Measurements from ENCODE around the gene AKAP17A. TPM values are rescaled to one million over a fixed set of nuclear protein-coding genes. Genes with fewer than 3 reads are reported as not detected.
A peak's percentile ranks its signal among the peaks of the same experiment; 100 is the strongest.

AKAP17A gene
- total and polyA plus RNA-seq, 2 of the 8 experiments (the other 6 are each of a cell fraction or from before 2014, with no cell fraction given): 14.0 to 41.2 TPM

GRCh38 chrX:1599791-1600405 is 8.5 kb downstream of the AKAP17A start:
- H2AFZ ChIP-seq (ENCODE audit: low read length): no peak overlapping the region
- peaks cover 32 to 78% (median 65%) of the 10 kb centered on the region in 4 experiments for H3K36me3 ChIP-seq (ENCODE audit: control insufficient read depth in 2 of 4, insufficient read depth in 4 of 4, low read length in 3 of 4)
- no peak overlapping the region for H4K91ac ChIP-seq (replicated peaks; ENCODE audit: insufficient read length, low read length)
- WGBS, 2 experiments (ENCODE audit: extremely low coverage in 1 of 2, insufficient coverage in 1 of 2, insufficient read length in 1 of 2, insufficient replicate concordance in 2 of 2, low coverage in 1 of 2, low lambda C conversion rate in 2 of 2, missing lambda C conversion rate in 1 of 2): 95% methylated on average over 33 of the region's 36 CpGs; no CpG with 5 or more reads in 1 of the 2 experiments
- H3K56ac ChIP-seq (replicated peaks; ENCODE audit: insufficient read length, low read depth, low read length): no peak overlapping the region
- no peak overlapping the region for H4K5ac ChIP-seq (ENCODE audit: insufficient read length, low read depth, low read length)
- H3K27me3 ChIP-seq (replicated peaks in 1 of 4; ENCODE audit: control insufficient read depth in 3 of 4, extremely low read depth in 1 of 4, insufficient read depth in 3 of 4, low read length in 3 of 4): 0 out of 7 replicates have a peak, but pooled peaks cover 0 to 2% (median 0%) of the 10 kb centered on the region in 4 experiments
- no peak overlapping the region for H3K4me3 ChIP-seq (ENCODE audit: extremely low read depth in 1 of 4, insufficient read depth in 2 of 4, low read depth in 3 of 4, low read length in 4 of 4)
- ChIA-PET CTCF (ENCODE audit: partially characterized antibody) (no interaction called here), POLR2A (ENCODE audit: partially characterized antibody) (no interaction called here)
- no peak overlapping the region for H3K27ac ChIP-seq (ENCODE audit: low read depth, low read length)
- H3K79me1 ChIP-seq (ENCODE audit: low read depth, low read length): peaks cover 22% of the 10 kb centered on the region
- H3K4me1 ChIP-seq (replicated peaks in 1 of 4; ENCODE audit: control insufficient read depth in 3 of 4, insufficient read depth in 4 of 4, low read length in 3 of 4): no peaks in the 10 kb centered on the region
- no peak overlapping the region for H2BK15ac ChIP-seq (ENCODE audit: low read length)
- H3K4ac ChIP-seq (replicated peaks; ENCODE audit: insufficient read length, low read depth, low read length): no peak overlapping the region
- no peak overlapping the region for H3K4me2 ChIP-seq (ENCODE audit: insufficient read depth in 1 of 2, low read depth in 2 of 2, low read length in 2 of 2)
- no peak overlapping the region for H2BK12ac ChIP-seq (ENCODE audit: low read depth, low read length)
- H2BK20ac ChIP-seq (ENCODE audit: low read length): no peak overlapping the region
- peaks cover 0 to 29% of the 10 kb centered on the region in 2 experiments; a peak in 2 of 4 replicates for H3K79me2 ChIP-seq (ENCODE audit: control insufficient read depth in 1 of 2, insufficient read depth in 2 of 2, low read length in 2 of 2)
- no peak overlapping the region for H3K14ac ChIP-seq (ENCODE audit: insufficient read length)
- no peak overlapping the region for H3K23ac ChIP-seq (ENCODE audit: insufficient read length)
- no peak overlapping the region for H2BK5ac ChIP-seq (ENCODE audit: low read depth, low read length)
- H3K23me2 ChIP-seq (ENCODE audit: low read depth, low read length): no peaks in the 10 kb centered on the region
- no peak for FAIRE-seq
- no peaks in the 10 kb centered on the region for H3K9me3 ChIP-seq (ENCODE audit: insufficient read depth in 2 of 2, low read depth in 1 of 2, low read length in 1 of 2)
- TF ChIP-seq TCF12 (IDR thresholded peaks at IDR 0.05; ENCODE audit: low read depth, low read length) (no peak), KDM5A (IDR thresholded peaks at IDR 0.05; ENCODE audit: low read length) (no peak)
- no peak overlapping the region for H2AK5ac ChIP-seq (ENCODE audit: low read depth, low read length)
- H2BK120ac ChIP-seq (replicated peaks; ENCODE audit: low read depth, low read length): no peak overlapping the region
- H4K20me1 ChIP-seq (replicated peaks in 1 of 2; ENCODE audit: control insufficient read depth in 1 of 2, insufficient read depth in 2 of 2, low read length in 2 of 2): peaks cover 4 to 33% of the 10 kb centered on the region in 2 experiments
- no peak overlapping the region for H3K9ac ChIP-seq (replicated peaks in 1 of 4; ENCODE audit: extremely low read depth in 1 of 4, low read depth in 3 of 4, low read length in 3 of 4)
- no peak overlapping the region for H4K8ac ChIP-seq (ENCODE audit: extremely low read depth, insufficient read depth, low read length)
- no peak overlapping the region for H3K18ac ChIP-seq (ENCODE audit: extremely low read depth, low read length)
- DNase-seq (ENCODE audit: low read depth in 1 of 2, low spot score in 2 of 2): peak in 1 of 2 experiments; percentile 34

Measured in H1 (cell line).